ENCODE results near the gene PLPPR1.
"Not testable (repeated sequence)": the region's sequence is repeated elsewhere in the genome, so short reads cannot be mapped to it uniquely, and the experiment has no call there.

The PLPPR1 gene

GRCh38 chr9:101032426-101032825, 3.9 kb downstream of the PLPPR1 start:
- Mint-ChIP-seq H3K27me3 (peaks cover 29% of the 10 kb centered on the region), H3K4me3 (no peak overlapping the region), H3K36me3 (no peaks in the 10 kb centered on the region), H3K4me1 (no peaks in the 10 kb centered on the region), H3K27ac (no peak overlapping the region), H3K9me3 (no peaks in the 10 kb centered on the region)

- Mint-ChIP-seq H3K36me3 (no peaks in the 10 kb centered on the region), H3K27me3 (peaks cover 23% of the 10 kb centered on the region), H3K4me3 (no peak overlapping the region), H3K9me3 (peaks cover under 1% of the 10 kb centered on the region), H3K27ac (no peak overlapping the region), H3K4me1 (no peaks in the 10 kb centered on the region)
These were observed 5.7 kb downstream of the PLPPR1 start for GRCh38 chr9:101034222-101034621.

- Mint-ChIP-seq H3K36me3 (no peaks in the 10 kb centered on the region), H3K4me3 (no peak overlapping the region), H3K27me3 (peaks cover 17% of the 10 kb centered on the region), H3K9me3 (peaks cover 5% of the 10 kb centered on the region), H3K4me1 (no peaks in the 10 kb centered on the region), H3K27ac (no peak overlapping the region)
These were observed 6.6 kb downstream of the PLPPR1 start for GRCh38 chr9:101035098-101035497.

- Mint-ChIP-seq H3K36me3 (no peaks in the 10 kb centered on the region), H3K9me3 (peaks cover 8% of the 10 kb centered on the region), H3K4me3 (no peak overlapping the region), H3K27ac (no peak overlapping the region), H3K27me3 (peaks cover 6% of the 10 kb centered on the region), H3K4me1 (no peaks in the 10 kb centered on the region)
These were observed 8.9 kb downstream of the PLPPR1 start for GRCh38 chr9:101037430-101037829.

DNA sequence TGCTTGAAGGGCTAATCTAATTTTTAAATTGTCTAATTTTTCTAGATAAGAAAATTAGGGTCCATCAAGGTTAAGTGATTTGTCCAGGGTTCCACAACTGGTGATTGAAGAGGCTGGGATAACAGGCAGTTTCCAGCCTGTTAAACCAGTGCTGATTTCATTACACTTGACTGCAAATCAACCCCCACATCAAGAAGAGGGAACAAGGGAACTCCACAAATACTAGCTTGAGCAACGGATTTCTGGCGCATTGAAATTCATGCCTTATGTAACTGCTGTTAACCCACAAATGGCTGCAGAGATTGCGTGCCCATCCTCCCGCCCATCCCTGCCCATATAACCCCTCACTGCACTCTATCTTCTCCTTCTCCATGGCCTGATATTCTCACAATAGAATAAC, 10.0 kb downstream of the PLPPR1 start:
- no peaks in the 10 kb centered on the region for H3K4me1 Mint-ChIP-seq
- peaks cover 8% of the 10 kb centered on the region for H3K9me3 Mint-ChIP-seq
- H3K36me3 Mint-ChIP-seq = no peaks in the 10 kb centered on the region
- H3K4me3 Mint-ChIP-seq = no peak overlapping the region
- no peak overlapping the region for H3K27ac Mint-ChIP-seq
- H3K27me3 Mint-ChIP-seq = peaks cover 4% of the 10 kb centered on the region

DNA sequence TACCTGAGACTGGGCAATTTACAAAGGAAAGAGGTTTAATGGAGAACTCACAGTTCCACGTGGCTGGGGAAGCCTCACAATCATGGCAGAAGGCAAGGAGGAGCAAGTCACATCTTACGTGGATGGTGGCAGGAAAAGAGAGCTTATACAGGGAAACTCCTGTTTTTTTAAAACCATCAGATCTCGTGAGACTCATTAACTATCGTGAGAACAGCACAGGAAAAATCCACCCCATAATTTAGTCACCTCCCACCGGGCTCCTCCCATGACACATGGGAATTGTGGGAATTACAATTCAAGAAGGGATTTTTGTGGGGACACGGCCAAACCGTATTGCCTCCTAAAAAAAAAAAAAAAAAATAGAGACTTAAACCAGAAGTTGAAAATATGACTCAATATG, 11.1 kb downstream of the PLPPR1 start:
- not testable (repeated sequence) for H3K4me1 Mint-ChIP-seq, H3K36me3 Mint-ChIP-seq

GRCh38 chr9:101047848-101048397, 19.4 kb downstream of the PLPPR1 start:
- Mint-ChIP-seq H3K4me3 (no peak overlapping the region), H3K9me3 (no peaks in the 10 kb centered on the region), H3K27ac (no peak overlapping the region), H3K4me1 (no peaks in the 10 kb centered on the region), H3K27me3 (no peaks in the 10 kb centered on the region), H3K36me3 (no peaks in the 10 kb centered on the region)

More for the DNA sequence above, 11.1 kb downstream of the PLPPR1 start:
- not testable (repeated sequence) for H3K4me3 Mint-ChIP-seq, H3K27ac Mint-ChIP-seq, H3K27me3 Mint-ChIP-seq, H3K9me3 Mint-ChIP-seq

- Mint-ChIP-seq H3K27ac (no peak overlapping the region), H3K27me3 (peaks cover 4% of the 10 kb centered on the region), H3K9me3 (no peaks in the 10 kb centered on the region), H3K4me3 (no peak overlapping the region), H3K4me1 (no peaks in the 10 kb centered on the region), H3K36me3 (no peaks in the 10 kb centered on the region)
These were observed 22.1 kb downstream of the PLPPR1 start for GRCh38 chr9:101050650-101051049.

GRCh38 chr9:101054657-101055056, 26.1 kb downstream of the PLPPR1 start:
- H3K9me3 Mint-ChIP-seq = no peaks in the 10 kb centered on the region
- H3K4me3 Mint-ChIP-seq = no peak overlapping the region
- no peaks in the 10 kb centered on the region for H3K4me1 Mint-ChIP-seq
- H3K27ac Mint-ChIP-seq = no peak overlapping the region
- H3K27me3 Mint-ChIP-seq = peaks cover 4% of the 10 kb centered on the region
- H3K36me3 Mint-ChIP-seq = no peaks in the 10 kb centered on the region

DNA sequence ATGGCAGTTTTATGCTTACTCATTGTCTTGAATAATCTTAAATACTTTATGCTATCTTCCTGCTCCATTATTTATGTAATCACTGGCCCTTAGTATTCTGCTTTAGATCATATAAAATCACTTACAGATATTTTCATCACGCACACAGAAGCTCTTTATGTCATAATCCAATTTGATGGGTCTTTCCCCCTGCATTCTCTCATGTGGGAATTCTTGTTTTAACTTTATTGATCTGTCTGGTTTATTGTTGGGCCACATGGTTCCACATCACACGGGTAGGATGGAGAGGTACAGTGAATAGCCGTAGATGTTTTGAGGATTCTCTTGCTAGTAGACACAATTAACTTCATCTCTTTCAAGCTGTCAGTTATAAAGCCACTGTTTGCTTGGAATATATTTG, 27.0 kb downstream of the PLPPR1 start:
- no peak overlapping the region for H3K27ac Mint-ChIP-seq
- no peaks in the 10 kb centered on the region for H3K9me3 Mint-ChIP-seq
- H3K4me3 Mint-ChIP-seq = no peak overlapping the region
- H3K36me3 Mint-ChIP-seq = no peaks in the 10 kb centered on the region
- no peaks in the 10 kb centered on the region for H3K4me1 Mint-ChIP-seq
- peaks cover 4% of the 10 kb centered on the region for H3K27me3 Mint-ChIP-seq

DNA sequence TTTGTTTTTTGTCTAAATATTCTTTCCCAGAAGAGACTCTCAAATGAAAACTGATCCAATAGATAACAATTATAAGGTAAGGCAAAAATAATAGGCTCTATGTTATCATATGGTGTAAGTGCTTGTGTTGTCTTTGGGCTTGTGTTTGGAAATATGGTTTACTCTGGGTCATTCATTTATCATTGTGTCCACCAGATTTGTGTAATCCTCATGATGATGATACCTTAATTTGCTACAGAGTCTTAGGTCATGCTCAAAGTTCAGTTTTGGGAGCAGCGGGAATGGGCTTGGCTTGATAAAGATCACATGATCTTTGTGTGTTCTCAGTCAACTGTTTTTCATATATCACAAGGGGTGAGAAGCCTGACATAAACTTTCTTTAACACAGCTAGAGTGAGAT, 34.2 kb downstream of the PLPPR1 start:
- Mint-ChIP-seq H3K27me3 (peaks cover 1% of the 10 kb centered on the region), H3K9me3 (no peaks in the 10 kb centered on the region), H3K36me3 (no peaks in the 10 kb centered on the region), H3K4me1 (no peaks in the 10 kb centered on the region), H3K27ac (no peak overlapping the region), H3K4me3 (no peak overlapping the region)

DNA sequence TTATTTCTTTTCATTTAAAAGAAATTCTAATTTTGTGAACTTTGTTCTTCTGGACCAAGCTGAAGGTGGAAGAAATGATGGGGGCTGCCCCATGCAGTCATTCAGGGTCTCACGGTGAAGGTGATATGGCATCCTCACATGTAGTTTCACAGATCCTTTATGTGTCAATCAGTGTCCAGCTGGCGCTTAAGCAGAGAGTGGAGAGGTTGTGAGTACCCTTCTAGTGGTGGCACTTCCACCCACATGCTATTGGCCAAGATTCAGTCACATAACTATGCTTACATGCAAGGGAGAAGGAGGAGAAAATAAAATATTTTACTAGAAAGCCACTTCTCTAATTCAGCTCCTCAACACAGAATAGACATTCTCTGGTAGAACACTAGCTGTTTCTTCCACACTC, 34.7 kb downstream of the PLPPR1 start:
- Mint-ChIP-seq H3K36me3 (no peaks in the 10 kb centered on the region), H3K9me3 (no peaks in the 10 kb centered on the region), H3K27me3 (peaks cover 1% of the 10 kb centered on the region), H3K4me1 (no peaks in the 10 kb centered on the region), H3K4me3 (no peak overlapping the region), H3K27ac (no peak overlapping the region)

GRCh38 chr9:101064206-101064605, 35.7 kb downstream of the PLPPR1 start:
- H3K27me3 Mint-ChIP-seq = peaks cover 1% of the 10 kb centered on the region

DNA sequence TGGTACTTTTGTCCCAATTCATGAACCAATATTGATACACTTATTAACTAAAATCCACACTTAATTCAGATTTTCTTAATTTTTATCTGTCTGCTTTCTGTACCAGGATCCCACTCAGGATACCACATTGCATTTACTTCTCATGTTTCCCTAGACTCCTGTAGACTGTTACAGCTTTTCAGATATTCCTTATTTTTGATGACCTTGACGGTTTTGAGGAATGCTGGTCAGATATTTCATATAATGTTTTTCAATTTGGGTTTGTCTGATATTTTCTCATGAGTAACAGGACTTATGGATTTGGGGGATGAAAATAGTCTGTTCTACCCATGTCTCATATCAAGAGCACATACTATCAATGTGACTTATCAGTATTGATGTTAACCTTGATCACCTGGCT, 37.4 kb downstream of the PLPPR1 start:
- Mint-ChIP-seq H3K4me1 (no peaks in the 10 kb centered on the region), H3K9me3 (no peaks in the 10 kb centered on the region), H3K36me3 (no peaks in the 10 kb centered on the region), H3K27me3 (peaks cover 1% of the 10 kb centered on the region), H3K4me3 (no peak overlapping the region), H3K27ac (no peak overlapping the region)

More at GRCh38 chr9:101064206-101064605, 35.7 kb downstream of the PLPPR1 start:
- H3K9me3 Mint-ChIP-seq = no peaks in the 10 kb centered on the region
- H3K27ac Mint-ChIP-seq = no peak overlapping the region
- H3K4me1 Mint-ChIP-seq = no peaks in the 10 kb centered on the region
- H3K36me3 Mint-ChIP-seq = no peaks in the 10 kb centered on the region
- H3K4me3 Mint-ChIP-seq = no peak overlapping the region

GRCh38 chr9:101068696-101069095, 40.2 kb downstream of the PLPPR1 start:
- no peaks in the 10 kb centered on the region for H3K27me3 Mint-ChIP-seq
- H3K4me1 Mint-ChIP-seq = no peaks in the 10 kb centered on the region

DNA sequence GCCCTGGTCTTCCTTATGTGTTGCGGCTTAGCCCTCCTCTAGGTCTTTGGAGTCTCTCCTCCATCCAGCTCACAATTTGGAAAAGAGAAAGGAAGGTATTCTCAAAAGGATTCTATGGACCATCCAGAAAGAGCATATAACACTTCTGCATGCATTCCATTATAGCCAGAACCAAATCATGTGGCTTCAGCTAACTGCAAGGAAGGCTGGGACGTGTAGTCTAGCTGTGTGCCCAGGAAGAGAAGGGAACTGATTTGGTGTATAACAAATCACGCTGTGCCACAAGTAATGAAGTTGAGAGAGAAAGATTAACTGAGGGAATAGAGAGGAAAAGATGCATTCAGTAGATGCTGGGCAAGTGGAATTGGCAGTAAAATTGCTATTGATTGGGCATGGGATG, 43.7 kb downstream of the PLPPR1 start:
- no peak overlapping the region for H3K27ac Mint-ChIP-seq
- no peak overlapping the region for H3K4me3 Mint-ChIP-seq
- peaks cover 2% of the 10 kb centered on the region for H3K27me3 Mint-ChIP-seq
- no peaks in the 10 kb centered on the region for H3K9me3 Mint-ChIP-seq
- no peaks in the 10 kb centered on the region for H3K4me1 Mint-ChIP-seq
- no peaks in the 10 kb centered on the region for H3K36me3 Mint-ChIP-seq

More at GRCh38 chr9:101068696-101069095, 40.2 kb downstream of the PLPPR1 start:
- Mint-ChIP-seq H3K36me3 (no peaks in the 10 kb centered on the region), H3K4me3 (no peak overlapping the region), H3K9me3 (no peaks in the 10 kb centered on the region), H3K27ac (no peak overlapping the region)

DNA sequence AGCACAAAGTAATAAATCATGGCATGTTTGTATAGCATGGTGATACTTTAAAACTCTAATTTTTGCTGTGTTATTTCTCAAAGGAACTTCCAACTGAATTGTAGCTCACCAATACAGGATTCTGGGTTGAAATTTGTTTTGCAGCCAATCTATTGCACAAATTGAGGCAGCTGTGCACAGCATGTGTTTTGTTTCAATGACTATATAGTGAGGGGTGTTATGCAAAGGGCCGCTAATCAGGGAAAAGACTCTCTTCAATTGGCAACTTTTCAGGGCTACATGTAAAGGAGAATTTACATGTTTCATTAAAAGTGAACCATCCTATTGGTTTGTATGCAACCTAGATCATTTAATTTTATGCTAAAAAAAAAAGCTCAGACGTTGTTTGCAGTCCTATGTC, 44.6 kb downstream of the PLPPR1 start:
- Mint-ChIP-seq H3K27me3 (peaks cover 2% of the 10 kb centered on the region), H3K36me3 (no peaks in the 10 kb centered on the region), H3K27ac (no peak overlapping the region), H3K9me3 (no peaks in the 10 kb centered on the region), H3K4me3 (no peak overlapping the region), H3K4me1 (no peaks in the 10 kb centered on the region)
